SK-N-SH treated with all-trans-retinoic acid at 6 μM for 48 hours (cell line): ENCODE data around the gene PLA1A.
A peak's percentile ranks its signal among the peaks of the same experiment; 100 is the strongest.

ENCODE experiments used
- ATAC-seq: fragments of 200-7000 bp; cut with Tn5 transposase; 3 replicates; pipeline ENCODE4 v1.9.1; 2020; ENCODE audit warnings: mild to moderate bottlenecking, moderate library complexity
- ARNTL ChIP-seq: fragments of 450-650 bp; formaldehyde crosslinking; IDR thresholded peaks from 2 replicates; pipeline ENCODE4 v1.5.0; 2020; ENCODE audit warnings: low read depth, mild to moderate bottlenecking, moderate library complexity, borderline replicate concordance
- BACH2 ChIP-seq: fragments of 250-450 bp; sonication (Bioruptor Pico); IDR thresholded peaks from 2 replicates; pipeline ENCODE4 v1.9.0; 2021; ENCODE audit warnings: mild to moderate bottlenecking, borderline replicate concordance
- CREB5 ChIP-seq: fragments of 250-450 bp; sonication (Bioruptor Pico); IDR thresholded peaks from 2 replicates; pipeline ENCODE4 v1.5.1; 2020; ENCODE audit warnings: low read depth, mild to moderate bottlenecking, moderate library complexity
- CSDC2 ChIP-seq: fragments of 250-450 bp; sonication (Bioruptor Pico); IDR thresholded peaks from 2 replicates; pipeline ENCODE4 v1.5.0; 2020; ENCODE audit warnings: mild to moderate bottlenecking, moderate library complexity
- CSRNP3 ChIP-seq: fragments of 250-450 bp; sonication (Bioruptor Pico); IDR thresholded peaks from 2 replicates; pipeline ENCODE4 v1.5.1; 2021; ENCODE audit warnings: mild to moderate bottlenecking, moderate library complexity
- ESRRG ChIP-seq: fragments of 250-450 bp; sonication (Bioruptor Pico); IDR thresholded peaks from 2 replicates; pipeline ENCODE4 v1.6.1; 2021; ENCODE audit warnings: mild to moderate bottlenecking
- GLIS3 ChIP-seq: fragments of 250-450 bp; sonication (Bioruptor Pico); IDR thresholded peaks from 2 replicates; pipeline ENCODE4 v1.5.0; 2020; ENCODE audit warnings: mild to moderate bottlenecking, moderate library complexity
- ISL1 ChIP-seq: fragments of 250-450 bp; sonication (Bioruptor Pico); IDR thresholded peaks from 2 replicates; pipeline ENCODE4 v2.1.2; 2022; ENCODE audit warnings: mild to moderate bottlenecking, moderate library complexity
- OSR1 ChIP-seq: fragments of 250-450 bp; sonication (Bioruptor Pico); IDR thresholded peaks from 2 replicates; pipeline ENCODE4 v1.8.0; 2022; ENCODE audit warnings: moderate library complexity, mild to moderate bottlenecking, inconsistent platforms
- PATZ1 ChIP-seq: fragments of 250-450 bp; sonication (Bioruptor Pico); IDR thresholded peaks from 2 replicates; pipeline ENCODE4 v1.8.0; 2020; ENCODE audit warnings: mild to moderate bottlenecking, moderate library complexity, borderline replicate concordance
- POU6F1 ChIP-seq: fragments of 250-450 bp; sonication (Bioruptor Pico); IDR thresholded peaks from 2 replicates; pipeline ENCODE4 v1.8.0; 2021; ENCODE audit warnings: low read depth, mild to moderate bottlenecking, moderate library complexity, borderline replicate concordance
- PPARA ChIP-seq: fragments of 250-450 bp; sonication (Bioruptor Pico); IDR thresholded peaks from 2 replicates; pipeline ENCODE4 v1.5.0; 2020; ENCODE audit warnings: mild to moderate bottlenecking, borderline replicate concordance
- SNAI2 ChIP-seq: fragments of 250-450 bp; sonication (Bioruptor Pico); IDR thresholded peaks from 2 replicates; pipeline ENCODE4 v1.5.0; 2020; ENCODE audit warnings: mild to moderate bottlenecking, moderate library complexity
- TCF4 ChIP-seq: fragments of 250-450 bp; sonication (Bioruptor Pico); IDR thresholded peaks from 2 replicates; pipeline ENCODE4 v1.8.0; 2021; ENCODE audit warnings: mild to moderate bottlenecking, moderate library complexity, borderline replicate concordance
- TOX ChIP-seq: fragments of 250-450 bp; sonication (Bioruptor Pico); IDR thresholded peaks from 2 replicates; pipeline ENCODE4 v1.8.0; 2021; ENCODE audit warnings: mild to moderate bottlenecking, moderate library complexity, borderline replicate concordance
- TSHZ2 ChIP-seq: fragments of 250-450 bp; sonication (Bioruptor Pico); IDR thresholded peaks from 2 replicates; pipeline ENCODE4 v1.5.0; 2020; ENCODE audit warnings: mild to moderate bottlenecking, moderate library complexity
- ZC3H10 ChIP-seq: fragments of 250-450 bp; sonication (Bioruptor Pico); IDR thresholded peaks from 2 replicates; pipeline ENCODE4 v1.5.1; 2021; ENCODE audit warnings: mild to moderate bottlenecking, moderate library complexity
- ZFP3 ChIP-seq: fragments of 250-450 bp; sonication (Bioruptor Pico); IDR thresholded peaks from 2 replicates; pipeline ENCODE4 v1.5.0; 2020; ENCODE audit warnings: mild to moderate bottlenecking, moderate library complexity
- ZFP30 ChIP-seq: fragments of 450-650 bp; formaldehyde crosslinking; IDR thresholded peaks from 2 replicates; pipeline ENCODE4 v1.5.0; 2022; ENCODE audit warnings: mild to moderate bottlenecking, moderate library complexity
- ZNF565 ChIP-seq: fragments of 450-650 bp; formaldehyde crosslinking; conservative IDR thresholded peaks from 2 replicates; pipeline ENCODE4 v1.5.0; 2020; ENCODE audit warnings: low read depth, mild to moderate bottlenecking, moderate library complexity
- ZNF70 ChIP-seq: fragments of 450-650 bp; formaldehyde crosslinking; IDR thresholded peaks from 2 replicates; pipeline ENCODE4 v1.5.0; 2020; ENCODE audit warnings: mild to moderate bottlenecking, moderate library complexity
- ZNF8 ChIP-seq: fragments of 450-650 bp; formaldehyde crosslinking; IDR thresholded peaks from 2 replicates; pipeline ENCODE4 v1.5.0; 2020; ENCODE audit warnings: mild to moderate bottlenecking, moderate library complexity

PLA1A gene

GRCh38 chr3:119676020-119676419, 78.3 kb downstream of the PLA1A start:
- ATAC-seq, result no peak

GRCh38 chr3:119676771-119677640, 79.3 kb downstream of the PLA1A start, which contains the start of gene COX17:
COX17 (minus strand) TSS chr3:119677406; CDS start chr3:119677310, 96 bp downstream.
- TF ChIP-seq ZNF8 (no peak), ESRRG (CRISPR knock-in tag) (no peak), CSDC2 (CRISPR knock-in tag) (no peak), BACH2 (no peak), ZFP30 (no peak), TOX (CRISPR knock-in tag) (no peak), ZFP3 (CRISPR knock-in tag) (no peak), PATZ1 (no peak), OSR1 (no peak), CSRNP3 (CRISPR knock-in tag) (no peak), POU6F1 (CRISPR knock-in tag) (no peak), ZNF565 (CRISPR knock-in tag) (no peak), PPARA (no peak), ZC3H10 (CRISPR knock-in tag) (no peak), SNAI2 (no peak), GLIS3 (CRISPR knock-in tag) (no peak), TCF4 (no peak)
- TF ChIP-seq, all 23 proteins: peak for 0
- ATAC-seq, result peak; percentile 72

More at GRCh38 chr3:119676020-119676419, 78.3 kb downstream of the PLA1A start:
- TF ChIP-seq CSRNP3 (CRISPR knock-in tag) (no peak), CREB5 (CRISPR knock-in tag) (no peak), GLIS3 (CRISPR knock-in tag) (no peak), SNAI2 (no peak), ESRRG (CRISPR knock-in tag) (no peak), ZFP30 (no peak), ZFP3 (CRISPR knock-in tag) (no peak), PPARA (no peak)

- ATAC-seq, result no peak
- TF ChIP-seq ZFP30, result no peak
- no peak for TF ChIP-seq POU6F1 (CRISPR knock-in tag)
- TF ChIP-seq CSRNP3 (CRISPR knock-in tag), result no peak
- no peak for TF ChIP-seq ARNTL
- TF ChIP-seq ZNF565 (CRISPR knock-in tag), result no peak
- TF ChIP-seq ZNF8, result no peak
- no peak for TF ChIP-seq ZC3H10 (CRISPR knock-in tag)
- no peak for TF ChIP-seq TOX (CRISPR knock-in tag)
- no peak for TF ChIP-seq GLIS3 (CRISPR knock-in tag)
- TF ChIP-seq PPARA, result no peak
- TF ChIP-seq ISL1 (CRISPR knock-in tag), result no peak
- no peak for TF ChIP-seq TSHZ2 (CRISPR knock-in tag)
- no peak for TF ChIP-seq ZNF70
- TF ChIP-seq TCF4, result no peak
These were observed 79.9 kb downstream of the PLA1A start for GRCh38 chr3:119677641-119677934.
